Measurements from ENCODE around the gene DHX58.

Gene DHX58

DNA sequence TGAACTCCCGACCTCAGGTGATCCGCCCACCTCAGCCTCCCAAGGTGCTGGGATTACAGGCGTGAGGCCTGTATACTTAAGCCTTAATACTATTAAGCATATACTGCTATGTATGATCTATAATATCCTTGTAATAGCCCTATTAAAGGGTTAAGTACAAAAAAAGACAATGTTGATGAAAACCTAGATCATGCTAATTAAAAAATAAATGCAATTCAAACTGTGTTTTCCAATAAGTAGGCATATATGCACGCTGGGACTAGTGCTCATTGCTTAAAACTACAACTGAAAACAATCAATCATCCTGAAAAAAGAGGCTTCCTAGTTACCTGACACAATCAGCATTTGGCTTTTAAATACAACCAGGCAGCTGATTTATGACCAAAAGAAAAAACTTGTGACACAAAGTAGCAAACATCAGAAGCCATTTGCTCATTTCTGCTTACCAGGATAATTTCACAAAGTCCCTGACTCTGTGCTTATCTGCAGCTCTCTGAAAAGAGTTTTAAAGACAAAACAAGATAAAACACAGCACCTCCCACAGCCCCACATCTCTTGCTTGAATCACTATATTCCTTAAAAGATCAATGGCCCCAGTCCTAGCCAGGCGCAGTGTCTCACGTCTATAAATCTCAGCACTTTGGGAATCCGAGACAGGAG is 25.3 kb downstream of the DHX58 start:
- DNase-seq (ENCODE audit: low spot score): no peak

DNA sequence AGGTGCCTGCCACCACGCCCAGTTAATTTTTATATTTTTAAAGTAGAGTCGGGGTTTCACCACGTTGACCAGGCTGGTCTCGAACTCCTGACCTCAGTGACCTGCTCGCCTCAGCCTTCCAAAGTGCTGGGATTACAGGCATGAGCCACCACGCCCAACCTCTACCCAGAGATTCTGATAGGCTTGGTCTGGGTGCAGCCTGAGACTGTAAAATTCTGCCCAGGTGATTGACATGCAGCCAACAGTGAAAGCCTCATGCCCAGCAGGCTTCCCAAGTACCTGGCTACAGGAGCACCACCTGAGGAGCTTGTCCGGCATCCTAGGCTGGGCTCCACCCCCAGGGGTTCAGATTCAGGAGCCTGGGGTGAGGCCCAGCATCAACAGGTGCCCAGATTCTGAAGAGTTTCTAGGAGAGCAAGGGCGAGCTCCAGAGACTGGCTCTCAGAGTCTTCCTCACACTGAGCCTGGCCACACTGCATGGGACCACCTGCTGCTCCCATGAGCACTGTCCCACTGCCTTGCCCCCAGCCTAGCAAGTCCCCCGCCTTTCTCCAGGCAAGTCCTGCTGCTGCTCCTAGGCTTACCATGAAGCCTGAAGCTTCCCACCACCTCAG is 30.9 kb downstream of the DHX58 start:
- no peak for DNase-seq (ENCODE audit: low spot score)

DNA sequence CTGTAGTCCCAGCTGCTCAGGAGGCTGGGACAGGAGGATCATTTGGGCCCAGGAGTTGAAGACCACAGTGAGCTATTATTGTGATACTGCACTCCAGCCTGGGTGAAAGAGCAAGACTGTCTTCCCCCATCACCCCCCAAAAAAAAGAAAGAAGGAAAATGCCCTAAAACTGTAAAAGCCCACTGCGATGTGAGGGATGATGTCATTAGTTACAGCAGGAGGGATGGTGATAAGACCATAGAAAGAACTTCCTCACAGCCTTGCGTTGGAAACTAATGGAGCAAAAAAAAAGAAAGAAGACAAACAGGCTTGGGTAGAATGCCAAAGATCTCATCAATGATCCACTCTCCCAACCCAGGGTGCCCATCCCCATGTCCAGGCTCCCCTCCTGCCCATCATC is 33.0 kb downstream of the DHX58 start:
- DNase-seq (ENCODE audit: low spot score): no peak

DNA sequence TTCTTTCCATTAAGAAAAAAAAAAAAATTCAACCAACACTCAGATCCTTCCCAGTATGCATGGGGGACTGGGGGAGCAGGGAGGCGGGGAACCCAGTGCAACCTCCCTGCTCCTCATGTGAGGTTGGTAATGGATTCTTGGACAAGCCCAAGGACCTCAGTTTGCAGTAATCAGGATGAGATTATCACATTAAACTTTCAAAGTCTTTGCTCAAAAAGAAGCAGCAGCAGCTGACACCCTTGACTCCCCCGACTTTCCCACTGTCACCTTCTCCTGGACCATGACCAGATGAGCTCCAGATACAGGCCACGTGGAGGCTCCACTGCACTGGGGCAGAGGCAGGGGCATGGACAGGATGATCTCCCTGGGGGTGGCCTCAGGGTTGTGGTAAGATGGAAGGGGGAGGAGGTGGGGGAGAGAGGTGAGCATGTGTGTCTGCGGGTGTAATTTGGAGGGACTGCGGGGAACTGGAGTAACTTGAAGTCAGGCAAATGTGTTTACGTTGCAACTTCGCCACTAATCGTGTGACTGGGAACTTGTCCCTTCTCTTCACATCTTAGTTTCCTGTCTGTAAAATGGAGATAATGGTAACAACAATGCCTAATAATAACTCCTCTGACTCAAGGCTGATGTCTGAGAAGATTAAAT is 34.0 kb downstream of the DHX58 start:
- DNase-seq (ENCODE audit: low spot score): no peak

DNA sequence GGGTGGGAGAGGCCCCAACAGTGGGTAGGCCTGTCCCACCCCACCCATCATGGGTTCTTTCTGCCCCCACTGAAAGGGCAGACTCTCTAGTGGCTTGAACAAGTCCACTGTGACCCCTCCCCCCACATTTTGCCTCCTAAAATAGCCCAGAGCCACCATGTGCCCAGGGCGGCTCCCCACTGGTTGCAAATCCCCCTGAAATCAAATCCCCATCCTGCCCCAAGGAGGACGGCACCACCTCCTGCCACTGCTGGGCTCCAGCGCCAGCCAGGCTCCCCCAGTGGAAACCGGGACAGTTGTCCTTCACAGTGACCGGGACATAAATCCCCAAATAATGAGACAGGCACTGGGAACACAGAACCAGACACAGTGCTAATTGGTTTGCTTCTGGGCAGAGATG is 34.8 kb downstream of the DHX58 start:
- no peak for DNase-seq (ENCODE audit: low spot score)

DNA sequence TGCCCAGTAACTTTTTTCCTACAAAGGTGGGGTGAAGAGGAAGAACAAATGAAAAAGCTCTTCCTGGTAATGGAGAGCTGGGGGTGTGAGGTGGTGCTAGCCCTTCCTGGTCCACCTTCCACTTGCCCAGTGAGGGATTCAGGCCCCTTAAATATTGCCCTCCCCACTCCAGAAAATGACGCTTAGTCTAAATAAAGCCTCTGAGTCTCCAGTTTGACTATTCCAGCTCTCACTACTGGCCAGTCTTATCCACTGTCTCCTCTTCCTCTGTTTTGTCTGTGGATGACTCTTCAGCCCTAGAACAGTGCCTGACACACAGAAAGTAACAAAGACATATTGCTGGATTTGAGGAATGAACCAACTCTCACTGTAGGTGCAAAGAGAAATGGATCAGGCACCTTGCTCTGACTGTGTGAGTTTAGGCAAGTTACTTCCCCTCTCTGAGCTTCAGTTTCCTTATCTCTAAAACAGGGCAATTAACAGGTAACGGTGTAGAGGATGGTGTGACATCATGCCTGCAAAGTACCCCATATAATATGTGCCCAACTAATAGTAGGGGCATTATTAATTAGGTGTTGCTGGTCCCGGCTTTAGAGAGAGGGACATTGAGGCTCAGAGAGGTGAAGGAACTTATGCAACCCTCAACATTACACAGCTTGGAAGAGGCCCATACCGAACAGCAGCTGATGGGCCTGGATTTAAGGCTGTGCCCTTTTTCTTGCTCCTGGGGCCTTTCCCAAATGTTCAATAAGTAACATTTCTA is 35.5 kb downstream of the DHX58 start:
- DNase-seq (ENCODE audit: low spot score): no peak

DNA sequence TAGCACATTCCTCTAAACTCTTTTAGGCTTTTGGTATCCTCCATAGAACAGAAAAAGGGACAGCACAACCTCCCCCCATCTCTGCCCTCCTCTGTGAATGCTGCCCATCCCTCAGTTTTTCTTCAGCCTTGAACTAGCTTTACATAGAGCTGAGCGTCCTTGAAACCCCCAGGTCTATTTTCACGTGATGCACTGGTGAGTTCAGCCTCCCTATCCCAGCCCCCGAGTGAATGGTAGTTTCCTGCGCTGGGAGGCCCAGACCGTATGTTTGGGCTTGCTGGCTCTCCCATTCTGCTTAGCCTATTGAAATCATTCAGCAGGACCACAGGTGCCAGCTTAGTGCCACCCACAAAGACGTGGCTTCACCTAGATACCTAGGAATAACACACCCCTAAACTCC is 36.7 kb downstream of the DHX58 start:
- no peak for DNase-seq (ENCODE audit: low spot score)

DNA sequence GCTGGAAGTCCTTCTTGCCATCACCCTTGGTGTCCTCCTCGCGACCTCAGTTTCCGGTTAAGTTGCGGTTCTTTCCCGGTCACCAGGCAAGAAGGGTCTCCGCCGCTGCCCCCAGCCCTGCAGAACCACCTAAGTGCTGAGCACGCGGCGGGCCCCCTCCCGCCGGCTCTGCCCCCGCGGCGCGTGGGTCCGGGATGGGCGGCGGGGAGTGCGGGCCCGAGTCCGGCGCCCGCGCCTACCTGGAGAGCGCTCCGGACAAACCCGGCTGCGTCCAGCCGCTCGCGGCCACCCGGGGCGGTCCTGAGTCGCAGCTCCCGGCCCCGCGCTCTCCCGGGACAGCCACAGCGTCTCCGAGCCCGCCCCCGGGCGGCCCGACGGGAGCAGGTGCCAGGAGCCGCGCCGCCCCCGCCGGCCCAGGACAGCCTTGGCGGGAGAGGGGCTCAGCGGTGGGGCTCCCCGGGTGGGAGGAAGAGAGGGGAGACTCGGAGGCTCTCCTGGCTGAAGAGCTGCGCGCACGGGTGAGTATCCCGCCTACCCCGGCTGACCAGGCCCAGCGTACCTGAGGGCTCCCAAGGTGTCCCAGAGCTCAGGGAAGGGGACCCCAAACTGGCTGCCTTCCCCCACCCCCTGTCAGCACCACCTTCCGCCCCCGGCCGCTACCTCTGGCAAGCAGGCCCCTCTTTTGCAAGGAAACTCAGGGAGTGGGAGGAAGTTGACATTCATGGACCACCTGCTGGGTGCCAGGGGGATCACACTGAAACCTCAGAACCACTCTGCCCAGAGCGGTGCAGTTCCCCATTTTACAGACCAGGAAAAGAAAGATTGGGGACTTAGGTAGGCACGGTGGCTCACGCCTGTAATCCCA is 40.0 kb downstream of the DHX58 start:
- DNase-seq (ENCODE audit: low spot score): no peak

DNA sequence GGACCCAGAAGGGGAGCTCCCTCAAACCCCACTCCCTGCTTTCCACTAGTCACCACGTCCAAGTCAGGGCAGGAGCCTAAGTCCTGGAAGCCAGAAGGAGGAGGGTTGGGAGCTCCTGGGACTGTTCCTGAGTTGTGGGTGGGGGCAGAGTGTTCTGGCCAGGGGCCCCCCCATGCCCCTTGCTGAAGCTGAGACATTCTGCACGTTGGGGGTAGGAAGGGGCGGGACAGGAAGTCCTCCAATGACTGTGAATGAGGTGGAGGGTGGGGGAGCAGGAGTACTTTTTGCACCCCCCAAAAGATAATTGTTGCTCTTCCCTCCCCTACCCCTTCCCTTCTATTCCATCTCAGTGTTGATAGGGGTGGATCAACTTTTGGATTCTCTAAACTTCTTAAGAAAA is 40.7 kb downstream of the DHX58 start:
- DNase-seq (ENCODE audit: low spot score): no peak

DNA sequence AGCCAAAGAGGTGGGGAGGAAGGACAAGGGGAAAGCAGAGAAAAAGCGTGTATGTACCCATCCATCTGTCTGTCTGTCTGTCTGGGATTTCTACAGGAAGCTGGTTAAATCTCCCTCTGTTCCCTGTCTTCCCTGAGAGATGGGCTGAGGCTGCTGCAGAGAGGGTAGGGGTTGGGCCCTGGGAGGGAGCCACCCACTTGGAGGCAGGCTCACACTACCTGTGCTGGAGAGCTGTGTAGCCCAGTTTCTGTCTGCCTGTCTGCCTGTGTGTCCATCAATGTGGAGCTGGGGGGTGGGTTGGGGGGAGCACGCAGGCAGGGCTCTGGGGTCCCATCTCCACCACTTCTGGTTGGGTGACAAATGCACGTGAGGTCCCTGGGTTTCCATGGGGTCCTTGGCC is 43.5 kb downstream of the DHX58 start:
- no peak for DNase-seq (ENCODE audit: low spot score)

DNA sequence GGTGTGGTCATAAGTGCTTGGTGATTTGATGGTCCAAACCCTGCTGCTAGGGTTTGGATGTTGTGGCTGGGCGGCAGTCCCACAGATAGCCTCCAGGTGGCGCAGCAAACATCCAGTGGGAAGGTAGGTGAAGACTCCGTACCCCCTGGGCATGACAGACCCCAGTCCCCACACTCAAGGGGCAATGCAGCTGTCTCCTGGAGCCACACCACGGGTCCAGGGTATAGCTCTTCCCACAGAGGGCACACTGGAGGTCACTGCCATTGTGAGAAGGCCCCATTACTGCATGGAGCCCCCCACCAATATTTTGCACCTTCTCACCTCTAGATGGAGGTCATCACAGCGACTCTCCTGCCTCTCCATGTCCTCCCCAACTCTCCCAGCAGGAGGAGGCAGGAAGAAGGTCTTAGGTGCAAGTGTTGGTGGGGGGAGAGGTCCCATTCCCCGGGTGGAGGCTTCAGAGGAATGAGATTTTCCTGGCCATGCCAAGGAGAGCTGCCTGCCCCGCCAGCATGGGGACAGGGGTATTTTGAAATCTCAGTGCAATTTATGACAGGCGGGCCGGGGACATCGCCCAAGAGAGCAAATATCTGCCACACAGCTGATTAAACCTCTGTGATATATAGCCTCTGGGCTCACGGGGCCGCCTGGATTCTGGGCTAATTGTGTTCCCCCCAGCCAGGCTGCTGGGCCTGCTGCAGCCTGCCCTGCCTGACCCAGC is 45.0 kb downstream of the DHX58 start:
- DNase-seq (ENCODE audit: low spot score): peak; percentile 45

DNA sequence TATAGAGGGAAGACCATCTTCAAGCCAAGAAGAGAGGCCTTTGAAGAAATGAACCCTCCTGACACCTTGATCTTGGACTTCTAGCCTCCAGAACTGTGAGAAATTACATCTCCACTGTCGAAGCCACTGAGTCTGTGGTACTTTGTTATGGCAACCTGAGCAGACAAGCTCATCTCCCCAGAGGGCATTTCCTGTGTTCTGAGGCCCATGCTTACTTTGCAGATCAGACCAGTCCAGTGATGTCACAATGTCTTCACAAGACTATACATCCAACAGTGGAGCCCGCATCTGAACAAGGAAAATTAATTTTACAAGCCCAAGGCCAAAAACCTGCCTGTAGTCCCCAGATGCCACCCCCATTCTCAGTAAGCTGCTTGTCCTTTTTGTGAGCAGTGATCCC is 47.3 kb downstream of the DHX58 start:
- no peak for DNase-seq (ENCODE audit: low spot score)

DNA sequence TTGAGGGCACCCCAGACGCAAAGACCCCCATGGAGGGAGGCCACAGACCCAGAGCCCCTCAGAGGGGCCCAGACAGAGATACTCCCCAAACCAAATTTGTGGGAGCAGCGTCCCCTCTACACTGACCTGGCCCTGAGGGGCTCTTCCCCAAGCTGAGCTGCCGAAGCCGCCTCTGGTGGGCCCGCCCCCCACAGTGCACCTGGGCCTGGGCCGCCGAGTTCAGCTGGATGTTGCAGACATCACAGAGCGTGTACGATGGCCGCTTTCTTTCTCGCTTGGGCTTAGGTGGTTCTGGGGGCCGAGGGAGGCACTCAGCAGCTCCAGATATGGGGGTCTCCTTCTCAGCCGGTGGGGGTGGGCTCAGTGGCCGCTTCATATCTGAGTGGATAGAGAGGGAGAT is 49.8 kb downstream of the DHX58 start:
- DNase-seq (ENCODE audit: low spot score): no peak

DNA sequence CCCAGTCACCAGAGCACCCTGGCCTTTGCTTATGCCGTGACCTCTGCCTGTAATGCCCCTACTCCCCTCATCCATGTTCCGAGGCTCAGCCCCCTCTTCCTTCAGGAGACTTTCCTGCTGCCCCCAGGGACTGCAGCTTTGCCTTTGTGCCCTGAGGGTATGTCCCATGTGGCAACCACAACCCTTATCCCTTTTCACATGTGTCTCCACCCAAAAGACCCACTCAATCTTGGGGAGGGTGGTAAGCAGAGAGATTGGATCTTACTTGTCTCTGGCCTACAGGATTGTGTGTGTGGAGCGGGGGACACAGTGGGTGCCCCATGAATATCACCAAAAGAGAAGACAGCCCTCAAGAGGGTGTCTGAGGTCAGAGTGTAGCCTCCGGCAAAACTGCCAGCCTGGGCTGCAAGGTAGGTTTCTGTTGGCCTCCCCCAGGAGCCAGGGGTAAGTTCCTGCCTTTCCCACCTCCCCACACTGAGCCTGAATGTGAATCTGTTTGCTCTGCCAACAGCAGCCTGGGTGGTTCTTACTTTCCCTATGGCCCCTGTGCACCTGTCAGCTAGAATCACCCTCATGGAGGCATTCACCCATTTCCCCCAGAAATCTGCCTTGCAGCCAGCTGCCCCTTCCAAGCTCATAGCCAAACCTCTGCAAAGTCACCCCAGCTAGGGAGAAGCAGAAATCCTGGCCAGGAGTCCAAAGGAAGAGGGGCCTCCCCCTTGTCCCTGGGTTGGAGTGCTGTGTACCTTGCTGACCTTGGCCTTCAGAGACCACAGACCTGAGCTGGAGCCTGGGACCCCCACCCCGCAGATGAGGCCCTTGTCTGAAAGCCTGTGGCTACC is 50.6 kb downstream of the DHX58 start:
- DNase-seq (ENCODE audit: low spot score): no peak

DNA sequence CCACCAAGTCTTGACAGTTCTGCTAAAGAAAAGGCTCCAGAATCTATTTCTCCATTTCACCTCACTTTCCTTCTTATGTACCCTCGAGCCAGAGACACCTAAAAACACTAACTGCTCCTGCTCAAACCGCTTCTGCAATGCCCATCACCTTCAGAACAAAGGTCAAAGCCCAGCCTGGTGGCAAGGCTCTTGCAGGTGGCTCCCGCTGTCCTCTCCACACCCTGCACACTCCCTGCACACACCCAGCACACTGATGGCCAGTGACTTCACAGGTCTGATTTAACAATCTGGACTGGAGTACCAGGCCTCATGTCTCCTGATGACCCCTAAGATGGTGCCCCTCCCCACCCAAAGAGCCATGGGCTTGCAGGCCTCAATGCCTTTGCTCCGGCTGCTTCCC is 52.3 kb downstream of the DHX58 start:
- no peak for DNase-seq (ENCODE audit: low spot score)

DNA sequence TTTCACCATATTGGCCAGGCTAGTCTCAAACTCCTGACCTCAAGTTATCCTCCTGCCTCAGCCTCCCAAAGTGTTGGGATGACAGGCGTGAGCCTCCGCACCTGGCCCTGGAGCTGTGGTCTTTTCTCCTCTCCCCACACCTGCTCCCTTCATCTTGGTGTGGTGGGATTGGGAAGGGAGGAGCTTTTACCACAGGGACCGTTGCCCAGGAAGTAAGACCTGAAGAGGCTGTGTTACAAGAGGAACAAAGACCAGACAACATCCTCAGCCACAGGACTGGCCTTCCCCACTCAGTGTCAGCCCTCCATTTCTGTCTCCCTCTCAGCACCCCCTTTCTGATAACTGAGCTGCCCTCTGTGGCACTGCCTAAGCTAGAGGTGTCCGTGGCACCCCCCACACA is 52.7 kb downstream of the DHX58 start:
- DNase-seq (ENCODE audit: low spot score): no peak

DNA sequence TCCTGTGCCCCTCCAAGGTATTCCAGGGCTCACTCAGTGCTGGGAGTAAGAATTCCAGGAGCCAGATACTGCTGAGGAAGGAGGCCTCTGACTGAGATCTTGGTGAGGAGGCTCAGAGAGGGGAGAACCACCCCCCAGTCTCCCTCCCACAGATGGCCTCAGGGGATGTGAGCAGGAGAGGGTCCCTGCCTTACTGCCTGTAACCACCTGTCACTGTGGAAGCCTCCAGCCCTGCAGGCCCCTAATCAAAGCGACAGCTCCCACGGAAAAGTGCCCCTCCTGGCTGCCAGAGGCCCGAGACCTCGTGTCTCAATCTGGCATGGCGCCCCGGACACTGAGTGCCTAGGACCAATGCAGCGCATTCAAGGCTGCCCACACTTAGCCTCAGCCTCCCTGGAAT is 54.5 kb downstream of the DHX58 start:
- DNase-seq (ENCODE audit: low spot score): no peak

DNA sequence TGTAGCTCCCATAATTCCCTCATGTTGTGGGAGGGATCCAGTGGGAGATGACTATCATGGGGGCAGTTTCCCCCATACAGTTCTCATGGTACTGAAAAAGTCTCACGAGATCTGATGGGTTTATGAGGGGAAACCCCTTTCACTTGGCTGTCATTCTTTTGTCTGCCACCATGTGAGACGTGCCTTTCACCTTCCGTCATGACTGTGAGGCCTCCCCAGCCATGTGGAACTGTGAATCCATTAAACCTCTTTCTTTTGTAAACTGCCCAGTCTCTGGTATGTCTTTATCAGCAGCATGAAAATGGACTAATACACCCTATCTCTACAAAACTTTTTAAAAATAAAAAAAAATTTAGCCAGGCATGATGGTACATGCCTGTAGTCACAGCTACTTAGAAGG is 55.9 kb downstream of the DHX58 start:
- DNase-seq (ENCODE audit: low spot score): no peak

DNA sequence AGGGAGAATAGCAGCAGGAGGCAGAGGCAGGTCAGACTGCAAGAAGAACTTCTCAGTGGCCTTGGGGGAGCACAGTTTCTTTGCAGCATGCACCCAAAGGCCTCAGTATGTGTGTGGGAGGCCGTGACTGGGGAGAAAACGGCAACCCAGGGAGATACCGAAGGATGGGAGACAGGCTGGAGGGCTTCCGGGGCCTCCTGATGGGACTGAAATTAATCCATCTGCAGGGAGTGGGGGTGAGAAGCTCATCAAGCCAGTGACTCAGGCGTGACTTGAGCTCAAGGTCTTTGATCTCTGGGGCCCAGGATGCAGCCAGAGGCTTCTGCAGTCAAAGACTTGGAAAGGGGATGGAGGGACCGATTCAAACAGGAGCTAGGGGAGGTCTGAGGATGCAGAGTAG is 57.0 kb downstream of the DHX58 start:
- DNase-seq (ENCODE audit: low spot score): peak; percentile 28

DNA sequence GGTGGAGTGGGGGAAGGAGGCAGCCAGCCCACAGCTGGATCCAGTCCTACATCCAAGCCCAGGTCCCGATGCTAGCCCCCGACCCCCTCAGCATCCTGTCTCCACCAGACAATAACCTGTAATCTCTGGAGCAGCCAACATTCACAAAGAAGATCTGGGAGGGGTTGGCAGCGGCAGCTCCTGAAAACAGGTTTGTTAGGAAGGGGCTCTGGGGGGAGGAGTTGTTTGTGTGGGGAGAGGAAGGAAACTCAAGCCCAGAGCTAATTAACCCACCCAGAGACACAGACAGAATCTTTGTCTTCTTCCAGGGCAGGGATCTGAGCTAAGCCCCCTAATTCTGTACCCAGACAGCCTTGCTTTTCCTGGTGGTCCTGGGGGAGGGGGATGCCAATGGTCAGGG is 57.5 kb downstream of the DHX58 start:
- DNase-seq (ENCODE audit: low spot score): no peak
